HG03354 (cell line): ENCODE measurements around the gene SHQ1.
"Not testable (repeated sequence)": the region's sequence is repeated elsewhere in the genome, so short reads cannot be mapped to it uniquely, and the experiment has no call there.

Source experiments
- ATAC-seq: cut with Tn5 transposase; IDR thresholded peaks from one replicate; pipeline ENCODE4 v1.9.1; 2021; ENCODE audit warnings: mild to moderate bottlenecking; ENCODE audit not compliant: unreplicated experiment, poor library complexity, severe bottlenecking

Gene SHQ1

DNA sequence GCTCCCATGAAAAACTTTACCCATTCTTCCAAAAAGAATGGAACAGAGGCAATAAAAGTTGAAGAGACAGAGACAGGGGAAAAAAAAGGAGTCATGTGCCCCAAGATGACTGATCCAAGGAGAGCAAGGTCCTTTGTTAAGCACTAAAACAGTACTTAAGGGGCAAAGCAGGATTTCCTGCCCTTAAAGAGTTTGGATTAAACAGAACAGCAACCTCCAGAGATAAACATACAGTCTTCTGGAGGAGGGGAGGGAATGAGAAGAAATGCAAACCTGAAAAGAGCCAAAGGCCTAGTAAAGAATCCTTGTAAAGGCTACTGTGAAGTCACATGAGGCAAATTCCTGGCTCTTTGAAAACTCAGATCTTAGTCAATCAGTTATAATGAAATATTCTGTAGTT, 38.2 kb downstream of the SHQ1 start:
- no peak for ATAC-seq

DNA sequence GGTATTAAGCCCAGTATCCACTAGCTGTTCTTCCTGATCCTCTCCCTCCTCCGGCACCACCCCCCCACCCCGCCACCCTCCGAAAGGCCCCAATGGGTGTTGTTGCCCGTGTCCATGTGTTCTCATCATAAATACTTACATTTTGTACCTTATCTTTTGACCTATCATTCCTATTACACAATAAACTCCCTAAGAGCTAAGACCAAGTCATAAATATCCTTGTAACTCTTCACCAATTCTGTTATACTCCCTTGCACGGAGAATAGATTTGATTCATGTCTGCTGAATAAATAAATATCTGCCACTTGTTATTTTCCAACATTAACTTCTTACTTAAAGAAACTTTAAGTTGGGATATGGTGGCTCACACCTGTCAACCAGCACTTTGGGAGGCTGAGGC, 43.9 kb downstream of the SHQ1 start:
- ATAC-seq, result no peak

DNA sequence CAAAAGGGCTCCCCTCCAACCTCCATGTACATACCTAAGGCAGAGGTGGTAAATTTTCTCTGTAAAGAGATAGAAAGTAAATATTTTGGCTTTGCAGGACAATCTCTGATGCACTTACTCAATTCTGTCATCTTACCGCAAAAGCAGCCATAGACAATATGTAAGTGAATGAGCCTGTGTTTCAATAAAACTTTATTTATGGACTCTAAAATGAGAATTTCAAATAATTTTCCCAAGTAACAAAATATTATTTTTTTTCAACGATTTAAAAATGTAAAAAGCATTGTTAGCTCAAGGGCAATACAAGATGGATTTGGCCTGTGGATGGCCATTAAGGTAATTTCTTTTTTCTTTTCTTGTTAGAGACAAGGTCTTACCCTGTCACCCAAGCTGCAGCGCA, 44.7 kb downstream of the SHQ1 start:
- ATAC-seq, result no peak

DNA sequence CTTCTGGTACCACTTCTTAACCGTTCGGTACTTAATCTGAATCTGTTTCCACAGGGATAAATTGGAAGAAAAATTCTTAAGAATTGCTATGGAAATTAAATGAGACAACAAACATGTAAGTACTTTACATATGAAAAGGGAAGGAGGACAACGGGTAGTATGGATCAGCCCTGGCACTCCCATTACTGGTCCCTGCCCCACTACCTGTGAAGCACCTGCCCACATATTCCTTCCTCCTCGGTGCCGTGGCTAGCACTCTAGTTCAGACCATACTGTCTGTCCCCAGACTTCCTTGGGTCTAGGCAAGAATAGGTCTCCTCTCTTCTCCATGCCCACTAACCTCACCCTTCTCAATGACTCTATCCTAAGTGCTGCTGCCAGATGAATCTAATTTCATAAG, 46.2 kb downstream of the SHQ1 start:
- no peak for ATAC-seq

DNA sequence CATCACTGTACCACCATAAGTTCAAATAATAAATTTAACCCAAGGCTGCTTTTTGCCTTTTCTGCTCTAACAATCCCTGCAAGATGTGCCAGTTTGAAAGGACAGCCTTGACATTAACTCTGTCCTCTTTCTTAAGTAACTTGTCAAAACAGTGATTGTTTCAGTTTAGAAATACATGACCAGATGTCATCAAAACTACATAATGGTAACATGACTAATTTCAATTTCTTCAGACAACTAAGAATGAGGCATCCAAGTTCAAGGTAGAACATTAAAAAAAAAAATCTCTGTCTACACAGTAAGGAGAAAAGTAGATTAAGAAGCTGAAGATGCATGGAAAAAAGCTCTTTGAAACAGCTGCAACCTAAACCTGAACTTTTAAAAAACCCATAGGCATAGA, 47.4 kb downstream of the SHQ1 start:
- ATAC-seq, result no peak

DNA sequence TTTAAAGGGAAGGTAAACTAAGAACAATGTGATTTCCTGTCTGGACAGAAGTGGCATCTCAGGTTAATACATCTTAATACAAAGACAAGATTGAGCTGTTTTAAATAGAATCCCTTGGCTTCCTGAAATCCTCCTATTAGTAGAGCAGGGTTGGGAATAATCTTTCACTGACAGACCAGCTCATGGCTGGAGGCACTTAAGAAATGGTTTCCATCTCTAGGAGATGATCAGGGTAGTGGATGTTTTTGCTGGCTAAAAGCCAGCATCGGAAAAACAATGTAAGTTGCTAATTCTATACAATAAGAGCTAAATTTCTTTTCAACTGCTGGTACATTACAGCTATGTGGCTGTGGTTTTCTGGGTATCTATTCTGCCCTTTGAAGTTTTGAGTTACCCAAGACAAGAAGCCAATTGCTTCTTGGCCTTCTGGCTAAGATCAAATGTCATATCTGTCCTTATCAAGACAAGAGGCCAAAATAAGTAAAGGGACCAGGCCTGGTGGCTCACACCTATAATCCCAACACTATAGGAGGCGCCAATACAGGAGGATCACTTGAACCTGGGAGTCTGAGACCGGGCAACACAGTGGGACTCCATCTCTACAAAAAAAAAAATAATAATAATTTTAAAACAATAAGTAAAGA, 49.6 kb downstream of the SHQ1 start:
- ATAC-seq, result no peak

DNA sequence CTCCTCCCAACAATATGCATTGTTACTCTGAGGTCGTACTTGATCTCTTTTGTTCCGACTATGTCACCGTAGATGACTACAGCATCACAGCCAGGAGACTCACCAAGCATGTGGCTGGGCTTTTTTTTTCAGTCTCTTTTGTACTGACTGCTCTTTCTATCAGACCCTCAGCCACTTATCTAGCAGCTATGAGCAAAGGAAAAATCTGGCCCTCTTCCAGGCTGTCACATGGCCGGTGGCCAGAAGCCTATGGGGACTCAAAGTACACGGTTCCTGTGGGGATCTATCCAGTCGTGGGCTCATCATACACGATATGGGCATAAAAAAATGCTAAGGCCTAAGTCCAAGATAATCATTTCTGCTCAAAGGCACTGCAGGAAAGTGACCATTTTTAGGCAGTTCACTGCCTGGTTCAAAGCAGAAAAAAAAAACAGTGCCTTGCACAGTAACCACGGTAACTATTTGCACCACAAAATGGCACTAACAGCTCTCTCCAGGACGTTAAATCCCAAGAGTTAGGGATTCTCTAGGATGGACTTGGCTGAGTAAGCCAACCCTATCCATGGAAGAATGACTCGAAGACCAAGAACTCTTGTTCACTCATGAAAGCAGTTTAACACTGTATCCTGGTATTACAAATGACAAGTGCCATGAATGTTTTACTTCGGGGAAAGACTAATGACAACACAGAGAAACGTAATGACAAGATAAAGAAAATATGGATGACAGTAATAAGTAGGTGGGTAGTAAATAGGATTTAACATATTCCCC, 50.3 kb downstream of the SHQ1 start:
- no peak for ATAC-seq

DNA sequence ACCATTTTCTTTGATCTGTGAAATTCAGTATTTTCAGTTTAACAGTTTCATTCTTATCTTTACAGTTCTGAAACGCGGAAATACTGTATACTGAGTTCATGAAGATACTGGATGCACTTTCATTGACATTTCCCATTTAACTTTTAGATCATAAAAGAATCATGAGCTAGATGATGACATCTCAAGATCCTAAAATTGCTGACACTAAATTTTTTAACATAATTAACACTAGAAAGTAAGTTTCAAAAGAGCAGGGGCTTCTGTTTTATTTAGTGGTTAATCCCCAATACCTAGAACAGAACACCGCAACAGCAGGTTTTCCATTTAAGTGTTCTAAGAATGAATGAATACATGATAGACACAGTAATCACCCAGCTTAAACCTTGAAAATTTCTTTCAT, 54.2 kb downstream of the SHQ1 start:
- ATAC-seq, result no peak

DNA sequence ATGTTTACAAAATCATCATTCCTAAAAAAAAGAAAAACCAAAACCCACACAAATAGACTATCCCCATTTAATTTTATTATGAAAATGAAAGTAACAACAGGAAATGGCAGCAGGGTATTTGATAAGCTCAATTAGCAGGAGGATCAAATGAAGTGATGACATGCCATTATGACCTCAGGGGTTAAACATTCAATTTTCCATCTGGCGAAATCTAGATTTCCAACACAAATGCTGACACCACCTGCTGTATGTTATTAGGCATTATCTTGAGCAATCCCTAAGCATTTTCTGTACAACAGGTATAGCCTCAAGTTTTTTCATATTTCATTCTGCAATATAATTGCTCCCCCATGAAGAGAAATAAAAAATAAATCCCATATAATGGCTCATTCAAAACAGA, 57.1 kb downstream of the SHQ1 start:
- no peak for ATAC-seq

DNA sequence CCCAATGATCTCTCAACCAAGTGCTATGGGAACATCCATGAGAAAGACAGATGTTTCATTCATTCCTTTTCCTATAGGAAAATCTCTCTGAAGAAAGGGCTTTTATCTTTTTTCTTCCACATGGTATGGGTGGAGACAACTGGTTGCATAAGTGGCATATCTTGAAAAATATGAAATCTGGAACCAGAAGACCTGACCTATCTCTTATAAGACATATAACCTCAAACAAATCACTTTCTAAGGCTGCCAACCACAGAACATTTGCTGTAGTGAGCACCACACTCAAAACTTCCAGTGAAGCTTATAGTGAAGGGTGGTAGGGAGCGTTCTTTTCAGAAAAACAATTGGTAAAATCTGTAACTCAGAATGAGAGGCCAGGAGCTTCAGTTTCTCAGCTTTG, 58.5 kb downstream of the SHQ1 start:
- ATAC-seq, result no peak

DNA sequence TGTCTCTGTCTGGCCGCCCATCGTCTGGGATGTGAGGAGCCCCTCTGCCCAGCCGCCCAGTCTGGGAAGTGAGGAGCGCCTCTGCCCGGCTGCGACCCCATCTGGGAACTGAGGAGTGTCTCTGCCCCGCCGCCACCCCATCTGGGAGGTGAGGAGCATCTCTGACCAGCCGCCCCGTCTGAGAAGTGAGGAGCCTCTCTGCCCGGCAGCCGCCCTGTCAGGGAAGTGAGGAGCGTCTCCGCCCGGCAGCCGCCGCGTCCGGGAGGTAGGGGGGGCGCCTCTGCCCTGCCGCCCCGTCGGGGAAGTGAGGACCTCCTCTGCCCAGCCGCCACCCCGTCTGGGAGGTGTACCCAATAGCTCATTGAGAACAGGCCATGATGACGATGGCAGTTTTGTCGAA, 60.0 kb downstream of the SHQ1 start:
- ATAC-seq, result not testable (repeated sequence)

DNA sequence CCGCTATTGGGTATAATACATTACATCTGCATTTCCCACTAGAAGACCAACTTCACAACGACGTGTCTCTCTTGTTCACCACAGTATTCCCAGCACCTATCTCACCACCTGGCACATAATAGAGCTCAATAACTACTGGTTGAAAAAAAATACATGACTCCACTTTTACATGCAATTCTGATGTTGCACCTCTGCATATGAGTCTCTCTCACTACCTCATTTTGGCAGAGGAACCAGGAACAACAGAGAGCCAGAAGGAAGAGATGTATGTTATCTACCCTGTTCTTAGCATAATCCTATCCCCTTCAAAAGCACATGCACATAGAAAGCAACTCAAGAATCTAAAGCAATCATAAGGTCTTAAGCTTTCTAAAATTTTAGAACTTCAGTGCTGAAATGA, 61.6 kb downstream of the SHQ1 start:
- no peak for ATAC-seq

DNA sequence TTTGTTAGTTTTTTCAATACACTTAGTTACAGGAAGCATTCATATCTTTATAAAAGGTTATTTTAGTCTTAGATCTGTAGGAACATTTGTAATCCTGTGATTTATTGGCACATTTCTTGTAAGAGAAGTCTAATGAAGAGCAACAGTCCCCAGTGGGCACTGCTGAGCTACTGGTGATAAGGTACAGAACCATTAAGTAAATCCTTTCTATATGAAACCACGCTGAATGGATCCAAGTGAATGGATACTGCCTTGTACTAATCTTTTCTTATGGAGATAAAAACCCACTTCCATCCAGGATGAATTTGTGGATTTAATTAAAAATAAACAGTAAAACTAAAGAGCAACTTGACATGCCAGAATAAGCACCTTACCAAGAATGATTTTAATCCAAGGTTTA, 64.0 kb downstream of the SHQ1 start:
- no peak for ATAC-seq

DNA sequence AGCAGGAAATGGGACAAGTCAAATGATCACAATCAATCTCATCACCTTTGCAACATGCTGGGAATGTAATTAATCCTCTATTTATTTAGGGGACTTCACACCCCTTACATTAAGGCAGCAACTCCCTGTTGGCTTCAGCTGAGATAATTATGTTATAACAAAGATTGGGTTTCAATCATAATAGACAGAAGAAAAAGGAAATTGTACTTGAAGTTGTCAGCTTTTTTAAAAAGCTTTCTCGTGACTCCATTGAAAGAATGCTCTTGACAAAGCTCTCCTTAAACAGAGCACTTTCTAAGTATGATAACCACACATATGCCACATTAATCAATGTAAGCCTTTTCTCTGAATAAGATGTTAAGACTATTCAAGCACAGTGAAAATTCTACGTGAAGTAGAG, 65.7 kb downstream of the SHQ1 start:
- ATAC-seq, result no peak

DNA sequence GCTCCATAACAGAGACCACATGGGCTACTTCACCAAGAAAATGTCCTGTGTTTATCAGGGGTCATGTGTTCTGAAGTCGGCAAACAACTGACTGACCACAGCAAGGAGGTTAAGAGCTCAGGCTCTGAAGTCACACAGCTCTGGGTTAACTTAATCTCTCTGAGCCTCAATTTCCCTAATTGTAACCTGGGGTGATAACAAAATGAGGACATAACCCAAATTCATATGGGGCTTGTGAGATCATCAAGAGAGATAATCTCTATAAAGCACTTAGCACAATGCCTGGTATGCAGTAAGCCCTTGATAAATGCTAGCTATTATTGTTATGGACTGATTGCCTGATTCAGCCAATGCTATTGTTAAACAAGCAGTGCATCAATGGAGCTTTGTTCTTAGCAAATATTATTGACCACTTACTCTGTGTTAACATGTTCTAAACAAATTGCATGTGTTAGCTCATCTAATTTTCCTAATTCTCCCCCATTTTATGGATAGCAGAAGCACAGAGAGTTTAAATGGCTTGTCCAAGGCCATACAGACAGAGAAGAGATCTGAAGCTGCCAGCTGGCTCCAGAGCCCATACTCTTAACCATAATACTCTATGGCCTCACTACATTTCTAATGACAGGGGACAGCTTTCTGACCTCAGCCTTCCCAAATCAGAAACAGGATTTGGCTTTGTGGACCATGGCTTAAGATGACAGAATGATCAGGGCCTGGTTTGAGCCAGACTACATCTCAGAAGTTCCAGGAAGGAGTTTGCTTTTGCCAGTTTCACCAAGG, 78.3 kb downstream of the SHQ1 start:
- ATAC-seq, result no peak

DNA sequence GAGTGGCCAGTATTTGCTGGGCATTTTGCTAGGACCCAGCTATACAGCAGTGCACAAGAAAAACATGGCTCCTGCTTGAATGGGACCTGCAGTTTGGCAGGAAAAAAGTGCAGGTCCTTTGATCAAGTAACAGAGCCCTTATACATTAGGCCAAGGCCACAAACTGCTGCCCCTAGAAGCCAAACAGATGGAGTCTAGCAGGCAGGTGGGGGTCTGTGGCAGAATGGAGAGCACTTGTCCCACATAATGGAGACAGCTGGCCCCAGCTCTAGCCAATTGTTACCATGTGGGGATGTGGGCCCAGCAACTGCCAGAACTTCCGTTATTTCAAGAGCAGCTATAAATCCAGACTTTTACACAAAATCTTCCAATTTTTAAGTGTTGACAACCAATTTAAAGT, 79.3 kb downstream of the SHQ1 start:
- ATAC-seq, result no peak

DNA sequence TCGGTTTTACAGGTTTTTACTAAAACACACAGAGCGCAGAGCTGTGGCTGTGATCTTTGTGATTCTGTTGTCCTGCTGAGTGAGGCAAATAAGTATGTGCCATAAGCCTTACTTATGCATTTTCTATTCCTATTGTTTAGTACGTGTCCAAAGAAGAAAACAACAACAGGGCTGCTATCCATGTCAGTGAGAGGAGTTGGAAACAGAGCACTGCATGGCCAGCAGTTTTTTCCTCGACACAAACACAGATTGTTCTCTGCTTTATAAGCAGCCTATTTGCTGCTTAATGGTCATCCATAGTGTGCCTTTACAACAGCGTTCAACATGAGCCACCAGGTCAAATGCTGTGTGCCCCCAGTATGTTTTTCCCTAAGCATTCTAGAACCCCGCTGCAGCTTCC, 79.8 kb downstream of the SHQ1 start:
- ATAC-seq, result no peak

DNA sequence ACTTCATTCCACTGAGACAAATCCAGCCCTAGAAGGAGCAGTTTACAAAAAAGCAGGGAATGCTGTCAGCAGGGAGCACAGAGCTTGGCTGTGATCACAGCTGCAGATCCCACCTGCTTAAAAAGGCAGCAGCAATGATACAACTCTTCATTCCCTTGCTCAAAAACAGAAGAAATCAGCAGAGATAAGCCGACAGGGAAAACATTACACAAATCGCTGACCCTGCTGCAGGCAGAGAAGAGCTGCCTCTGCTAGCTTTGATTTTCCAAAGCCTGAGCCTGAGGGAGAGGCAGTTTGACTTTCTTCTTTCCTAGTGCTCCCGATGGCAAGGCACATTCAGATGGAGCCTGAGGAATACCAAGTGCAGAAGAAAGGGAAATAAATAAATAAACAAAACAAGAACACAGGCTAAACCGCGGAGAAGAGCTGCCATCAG, 80.2 kb downstream of the SHQ1 start:
- ATAC-seq, result no peak

DNA sequence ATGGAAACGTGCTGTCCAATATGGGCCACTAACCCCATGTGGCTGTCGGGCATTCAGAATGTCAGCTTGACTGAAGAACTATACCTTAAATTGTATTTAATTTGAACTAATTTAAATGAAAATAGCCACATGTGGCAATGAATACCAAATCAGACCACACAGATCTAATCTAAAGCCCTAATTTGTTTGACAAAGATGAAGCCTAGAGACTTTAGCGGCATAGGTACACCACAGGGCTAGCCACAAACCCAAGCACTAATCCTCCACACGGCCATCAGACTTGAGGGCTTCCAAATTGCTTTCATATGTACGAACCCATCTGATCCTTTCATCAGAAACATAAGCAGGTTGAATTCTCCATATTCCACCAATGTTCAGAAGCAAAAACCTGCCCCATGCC, 81.4 kb downstream of the SHQ1 start:
- no peak for ATAC-seq

DNA sequence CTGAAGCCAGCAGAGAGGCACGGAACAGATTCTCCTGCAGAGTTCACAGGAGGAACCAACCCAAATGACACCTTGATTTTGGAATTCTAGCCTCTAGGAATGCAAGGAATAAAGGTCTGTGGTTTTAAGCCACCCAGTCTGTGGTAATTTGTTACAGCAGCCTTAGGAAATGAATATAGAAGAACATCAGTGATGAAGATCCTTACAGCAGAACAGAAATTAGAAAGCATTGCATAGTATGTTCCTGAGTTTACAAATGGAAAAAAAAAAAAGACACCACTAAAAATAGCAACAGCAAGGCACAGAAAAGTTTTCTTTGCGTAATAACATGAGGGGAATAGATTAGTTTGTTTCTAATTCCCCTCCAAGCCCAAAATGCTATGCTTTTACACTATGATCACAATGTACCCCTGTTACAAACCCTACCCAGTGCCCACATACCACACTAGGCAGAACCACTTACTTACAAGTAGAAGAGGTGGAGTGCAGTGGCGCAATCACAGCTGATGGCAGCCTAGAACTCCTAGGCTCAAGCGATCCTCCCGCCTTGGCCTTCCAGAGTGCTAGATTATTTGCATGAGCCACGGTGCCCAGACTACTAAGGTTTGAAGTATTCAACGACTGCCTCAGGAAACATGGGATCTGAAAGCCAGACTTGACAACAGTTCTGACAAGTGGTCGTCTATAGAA, 84.3 kb downstream of the SHQ1 start:
- no peak for ATAC-seq
